Measurements from ENCODE around the gene CPT2. TPM values are rescaled to one million over a fixed set of nuclear protein-coding genes. Genes with fewer than 3 reads are reported as not detected.

Gene CPT2
- polyA plus RNA-seq, 1 of the 3 experiments (the other 2 are of a cell fraction): 18.6 TPM

GRCh38 chr1:53207726-53208125 lies 11.1 kb downstream of the CPT2 start (continued):
- TF ChIP-seq IRF3 (IDR thresholded peaks at IDR 0.05; ENCODE audit: low read depth, low read length) (no peak), JUND (IDR thresholded peaks at IDR 0.05) (no peak), MEF2A (IDR thresholded peaks at IDR 0.05; ENCODE audit: borderline replicate concordance, low read depth) (no peak), NFIC (IDR thresholded peaks at IDR 0.05; ENCODE audit: borderline replicate concordance) (no peak)

GRCh38 chr1:53210352-53210751 lies 13.7 kb downstream of the CPT2 start:
- Histone ChIP-seq H3K79me2 (ENCODE audit: insufficient read depth) (no peaks in the 10 kb centered on the region), H3K27ac (ENCODE audit: low read depth in 2 of 2, low read length in 1 of 2) (no peak overlapping the region), H4K20me1 (ENCODE audit: insufficient read depth) (no peaks in the 10 kb centered on the region), H3K9me3 (peaks cover 2% of the 10 kb centered on the region; the same call in 1 of the 2 replicates), H3K36me3 (replicated peaks in 1 of 2; ENCODE audit: control insufficient read depth in 1 of 2, insufficient read depth in 2 of 2, low read length in 1 of 2) (peaks cover 51 to 73% of the 10 kb centered on the region in 2 experiments), H3K9me2 (no peaks in the 10 kb centered on the region), H3K9ac (no peak overlapping the region), H3F3A (replicated peaks; ENCODE audit: insufficient read depth) (no peaks in the 10 kb centered on the region), H3K27me3 (ENCODE audit: insufficient read depth) (no peaks in the 10 kb centered on the region), H3K4me1 (ENCODE audit: control insufficient read depth in 1 of 2, insufficient read depth in 2 of 2, low read depth in 1 of 2, low read length in 1 of 2) (no peaks in the 10 kb centered on the region), H2AFZ (ENCODE audit: low read depth) (no peak overlapping the region), H3K4me2 (no peak overlapping the region), H3K4me3 (ENCODE audit: low read depth in 2 of 2, low read length in 1 of 2) (no peak overlapping the region)
- 91% methylated on average over 7 of the region's 7 CpGs for WGBS (ENCODE audit: low lambda C conversion rate)
- ChIA-PET CTCF (no interaction called here), POLR2A (interaction anchor here (1.3 kb wide), 1 partner anchor 9 kb away, joined by 3 read pairs; no protein-coding TSS in a partner anchor)
- no peak for TF ChIP-seq ZBTB33 (IDR thresholded peaks at IDR 0.05; ENCODE audit: borderline replicate concordance, low read depth)
- no peak for TF ChIP-seq REST (IDR thresholded peaks at IDR 0.05; ENCODE audit: low read depth, low read length)
- no peak for TF ChIP-seq CTCF (IDR thresholded peaks at IDR 0.05)
- no peak for DNase-seq

All from SK-N-SH (cell line).